Large intestine (tissue), 3 donors: ENCODE measurements around the gene EIF4G3. TPM values are rescaled to one million over a fixed set of nuclear protein-coding genes. Genes with fewer than 3 reads are reported as not detected.
"Not testable (repeated sequence)": the region's sequence is repeated elsewhere in the genome, so short reads cannot be mapped to it uniquely, and the experiment has no call there.

Experiments used
- DNase-seq, 2 donors: peaks; one replicate each; pipeline versions ENCODE4 v3.0.0 to v3.0.0-alpha.2; 2013
- H3K27ac ChIP-seq: one replicate; pipeline ENCODE4 v1.5.1; 2013; ENCODE audit warnings: low read length
- H3K27me3 ChIP-seq: 2 replicates; pipeline ENCODE4 v1.6.1; 2013; ENCODE audit warnings: low read length; ENCODE audit not compliant: control insufficient read depth, insufficient read depth
- H3K36me3 ChIP-seq: 2 replicates; pipeline ENCODE4 v1.6.1; 2013; ENCODE audit warnings: low read length; ENCODE audit not compliant: control insufficient read depth, insufficient read depth
- H3K4me1 ChIP-seq: one replicate; pipeline ENCODE4 v1.6.1; 2013; ENCODE audit warnings: low read length; ENCODE audit not compliant: control insufficient read depth, insufficient read depth
- H3K4me3 ChIP-seq: one replicate; pipeline ENCODE4 v1.5.1; 2013; ENCODE audit warnings: low read length
- H3K9me3 ChIP-seq: one replicate; pipeline ENCODE4 v1.6.1; 2013; ENCODE audit warnings: mild to moderate bottlenecking, low read depth, low read length, moderate library complexity; ENCODE audit not compliant: control insufficient read depth
- WGBS: methylation state at CpG from one replicate; pipeline ENCODE4 v1.1.5; 2013; ENCODE audit warnings: low lambda C conversion rate; ENCODE audit not compliant: insufficient coverage; 5-methylcytosine and 5-hydroxymethylcytosine counted together
- polyA plus RNA-seq: library from polyadenylated mRNA; unstranded; fragments of 120-200 nt; gene quantifications from one replicate; pipeline ENCODE4 v1.2.1, GENCODE V29; 2013

EIF4G3 gene
- polyA plus RNA-seq, 1 donor, result 37.8 TPM

GRCh38 chr1:20814534-20814871 is 362.2 kb downstream of the EIF4G3 start:
- Histone ChIP-seq H3K4me3 (no peak overlapping the region), H3K9me3 (no peaks in the 10 kb centered on the region), H3K27me3 (no peaks in the 10 kb centered on the region), H3K4me1 (no peaks in the 10 kb centered on the region), H3K27ac (no peak overlapping the region), H3K36me3 (peaks cover 18% of the 10 kb centered on the region)
- no peak for DNase-seq
- no CpG with 5 or more reads among the region's 4 CpGs for WGBS

- 100% methylated on average over 3 of the region's 5 CpGs for WGBS
- Histone ChIP-seq H3K4me3 (no peak overlapping the region), H3K4me1 (no peaks in the 10 kb centered on the region), H3K9me3 (no peaks in the 10 kb centered on the region), H3K27me3 (no peaks in the 10 kb centered on the region), H3K36me3 (peaks cover 15% of the 10 kb centered on the region), H3K27ac (no peak overlapping the region)
- no peak for DNase-seq
Observed at GRCh38 chr1:20811916-20812315, 364.8 kb downstream of the EIF4G3 start.

GRCh38 chr1:20793236-20793635 is 383.5 kb downstream of the EIF4G3 start:
- Histone ChIP-seq H3K4me3 (no peak overlapping the region), H3K27me3 (no peaks in the 10 kb centered on the region), H3K4me1 (peaks cover 3% of the 10 kb centered on the region), H3K9me3 (no peaks in the 10 kb centered on the region), H3K27ac (no peak overlapping the region), H3K36me3 (no peaks in the 10 kb centered on the region)
- DNase-seq, result no peak
- 100% methylated on average over 2 of the region's 4 CpGs for WGBS

GRCh38 chr1:20792196-20792595 is 384.5 kb downstream of the EIF4G3 start:
- Histone ChIP-seq H3K4me3 (no peak overlapping the region), H3K9me3 (no peaks in the 10 kb centered on the region), H3K4me1 (peaks cover 4% of the 10 kb centered on the region), H3K27ac (no peak overlapping the region), H3K27me3 (no peaks in the 10 kb centered on the region), H3K36me3 (no peaks in the 10 kb centered on the region)
- DNase-seq, result peak; percentile 1 to 8
- WGBS, result no CpG with 5 or more reads among the region's 2 CpGs

- no peaks in the 10 kb centered on the region for H3K9me3 ChIP-seq
- peaks cover 4% of the 10 kb centered on the region for H3K4me1 ChIP-seq
- no peak for DNase-seq
- H3K27me3 ChIP-seq, result no peaks in the 10 kb centered on the region
- H3K36me3 ChIP-seq, result no peaks in the 10 kb centered on the region
- H3K4me3 ChIP-seq, result no peak overlapping the region
- H3K27ac ChIP-seq, result no peak overlapping the region
- no CpG with 5 or more reads among the region's 3 CpGs for WGBS
Observed at GRCh38 chr1:20790785-20791184, 385.9 kb downstream of the EIF4G3 start.

GRCh38 chr1:20789598-20789997 is 387.1 kb downstream of the EIF4G3 start:
- H3K4me1 ChIP-seq, H3K9me3 ChIP-seq, H3K4me3 ChIP-seq, H3K27ac ChIP-seq, H3K36me3 ChIP-seq, H3K27me3 ChIP-seq, DNase-seq: not testable (repeated sequence)
- no CpG with 5 or more reads among the region's 9 CpGs for WGBS

- peak; percentile 49 to 73 for DNase-seq
- Histone ChIP-seq H3K4me1 (peaks cover 6% of the 10 kb centered on the region), H3K27ac (peak overlapping the region; percentile 99), H3K9me3 (no peaks in the 10 kb centered on the region), H3K36me3 (no peaks in the 10 kb centered on the region), H3K27me3 (no peaks in the 10 kb centered on the region), H3K4me3 (peak overlapping the region; percentile 84)
- 24% methylated on average over 5 of the region's 22 CpGs for WGBS
Observed at GRCh38 chr1:20787840-20788795, 388.6 kb downstream of the EIF4G3 start.

GRCh38 chr1:20787029-20787839 is 389.5 kb downstream of the EIF4G3 start, which contains the start of gene HP1BP3:
Gene HP1BP3, minus strand, starts transcription at chr1:20787307. Its CDS starts 6,867 bp downstream, at chr1:20780440.
- DNase-seq, result peak; percentile 63 to 82
- H3K27me3 ChIP-seq, result no peaks in the 10 kb centered on the region
- H3K9me3 ChIP-seq, result no peaks in the 10 kb centered on the region
- peak within 1 kb of the TSS; percentile 84 for H3K4me3 ChIP-seq
- no CpG with 5 or more reads among the region's 99 CpGs for WGBS
- H3K4me1 ChIP-seq, result peaks cover 6% of the 10 kb centered on the region
- peak within 1 kb of the TSS; percentile 99 for H3K27ac ChIP-seq
- H3K36me3 ChIP-seq, result no peaks in the 10 kb centered on the region

GRCh38 chr1:20786253-20787028 is 390.3 kb downstream of the EIF4G3 start:
- Histone ChIP-seq H3K27ac (peak overlapping the region; percentile 99), H3K9me3 (no peaks in the 10 kb centered on the region), H3K27me3 (no peaks in the 10 kb centered on the region), H3K4me1 (peaks cover 6% of the 10 kb centered on the region), H3K36me3 (no peaks in the 10 kb centered on the region), H3K4me3 (peak overlapping the region; percentile 84)
- no CpG with 5 or more reads among the region's 102 CpGs for WGBS
- peak; percentile 96 to 98 for DNase-seq

- Histone ChIP-seq H3K9me3 (no peaks in the 10 kb centered on the region), H3K27ac (peak overlapping the region; percentile 99), H3K27me3 (no peaks in the 10 kb centered on the region), H3K4me3 (peak overlapping the region; percentile 84), H3K36me3 (no peaks in the 10 kb centered on the region), H3K4me1 (peaks cover 6% of the 10 kb centered on the region)
- DNase-seq, result no peak
- WGBS, result no CpG with 5 or more reads among the region's 16 CpGs
Observed at GRCh38 chr1:20785907-20786252, 390.8 kb downstream of the EIF4G3 start.
